Measurements from ENCODE around the gene MYO9A.

Gene MYO9A

GRCh38 chr15:72047020-72047419 is 70.9 kb downstream of the MYO9A start:
- TF ChIP-seq, protein P1, sequence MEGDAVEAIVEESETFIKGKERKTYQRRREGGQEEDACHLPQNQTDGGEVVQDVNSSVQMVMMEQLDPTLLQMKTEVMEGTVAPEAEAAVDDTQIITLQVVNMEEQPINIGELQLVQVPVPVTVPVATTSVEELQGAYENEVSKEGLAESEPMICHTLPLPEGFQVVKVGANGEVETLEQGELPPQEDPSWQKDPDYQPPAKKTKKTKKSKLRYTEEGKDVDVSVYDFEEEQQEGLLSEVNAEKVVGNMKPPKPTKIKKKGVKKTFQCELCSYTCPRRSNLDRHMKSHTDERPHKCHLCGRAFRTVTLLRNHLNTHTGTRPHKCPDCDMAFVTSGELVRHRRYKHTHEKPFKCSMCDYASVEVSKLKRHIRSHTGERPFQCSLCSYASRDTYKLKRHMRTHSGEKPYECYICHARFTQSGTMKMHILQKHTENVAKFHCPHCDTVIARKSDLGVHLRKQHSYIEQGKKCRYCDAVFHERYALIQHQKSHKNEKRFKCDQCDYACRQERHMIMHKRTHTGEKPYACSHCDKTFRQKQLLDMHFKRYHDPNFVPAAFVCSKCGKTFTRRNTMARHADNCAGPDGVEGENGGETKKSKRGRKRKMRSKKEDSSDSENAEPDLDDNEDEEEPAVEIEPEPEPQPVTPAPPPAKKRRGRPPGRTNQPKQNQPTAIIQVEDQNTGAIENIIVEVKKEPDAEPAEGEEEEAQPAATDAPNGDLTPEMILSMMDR (IDR thresholded peaks at IDR 0.05; ENCODE audit: low read depth, low read length, missing control alignments) = no peak
- H3K4me3 ChIP-seq (ENCODE audit: low read depth, low read length) = no peak overlapping the region
- in situ Hi-C loops (cut with HindIII; ENCODE audit: low sequenced_read_pairs) = no loop called here
- peak; percentile 16 for DNase-seq (ENCODE audit: low read depth)

- no peak for DNase-seq (ENCODE audit: low read depth)
- in situ Hi-C loops (cut with HindIII; ENCODE audit: low sequenced_read_pairs) = no loop called here
- TF ChIP-seq, protein P1 (IDR thresholded peaks at IDR 0.05; ENCODE audit: low read depth, low read length, missing control alignments) = no peak
- H3K4me3 ChIP-seq (ENCODE audit: low read depth, low read length) = no peak overlapping the region
Measured at GRCh38 chr15:72044956-72045355, 73.0 kb downstream of the MYO9A start.

- H3K4me3 ChIP-seq (ENCODE audit: low read depth, low read length) = no peak overlapping the region
- in situ Hi-C loops (cut with HindIII; ENCODE audit: low sequenced_read_pairs) = no loop called here
- TF ChIP-seq, protein P1 (IDR thresholded peaks at IDR 0.05; ENCODE audit: low read depth, low read length, missing control alignments) = no peak
- DNase-seq (ENCODE audit: low read depth) = no peak
Measured at GRCh38 chr15:72042865-72043264, 75.1 kb downstream of the MYO9A start.

DNA sequence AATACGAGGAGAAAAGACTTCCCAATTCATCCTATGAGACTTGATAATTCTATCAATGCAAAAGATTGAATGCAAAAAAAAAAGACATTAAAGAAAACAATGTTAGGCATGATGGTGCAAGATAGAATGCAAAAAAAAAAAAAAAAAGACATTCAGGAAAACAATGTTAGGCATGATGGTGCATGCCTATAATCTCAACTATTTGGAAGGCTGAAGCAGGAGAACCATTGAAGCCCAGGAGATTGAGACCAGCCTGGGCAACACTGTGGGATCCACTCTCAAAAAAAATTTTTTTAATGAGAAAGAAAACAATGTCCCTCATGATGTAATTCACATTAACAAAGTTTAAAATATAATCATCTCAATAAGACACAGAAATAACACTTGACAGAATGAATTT is 75.9 kb downstream of the MYO9A start:
- in situ Hi-C loops (cut with HindIII; ENCODE audit: low sequenced_read_pairs) = no loop called here
- TF ChIP-seq, protein P1 (IDR thresholded peaks at IDR 0.05; ENCODE audit: low read depth, low read length, missing control alignments) = no peak
- no peak overlapping the region for H3K4me3 ChIP-seq (ENCODE audit: low read depth, low read length)
- DNase-seq (ENCODE audit: low read depth) = no peak

- DNase-seq (ENCODE audit: low read depth) = no peak
- TF ChIP-seq, protein P1 (IDR thresholded peaks at IDR 0.05; ENCODE audit: low read depth, low read length, missing control alignments) = no peak
- in situ Hi-C loops (cut with HindIII; ENCODE audit: low sequenced_read_pairs) = no loop called here
- H3K4me3 ChIP-seq (ENCODE audit: low read depth, low read length) = no peak overlapping the region
Measured at GRCh38 chr15:72037321-72037720, 80.6 kb downstream of the MYO9A start.

DNA sequence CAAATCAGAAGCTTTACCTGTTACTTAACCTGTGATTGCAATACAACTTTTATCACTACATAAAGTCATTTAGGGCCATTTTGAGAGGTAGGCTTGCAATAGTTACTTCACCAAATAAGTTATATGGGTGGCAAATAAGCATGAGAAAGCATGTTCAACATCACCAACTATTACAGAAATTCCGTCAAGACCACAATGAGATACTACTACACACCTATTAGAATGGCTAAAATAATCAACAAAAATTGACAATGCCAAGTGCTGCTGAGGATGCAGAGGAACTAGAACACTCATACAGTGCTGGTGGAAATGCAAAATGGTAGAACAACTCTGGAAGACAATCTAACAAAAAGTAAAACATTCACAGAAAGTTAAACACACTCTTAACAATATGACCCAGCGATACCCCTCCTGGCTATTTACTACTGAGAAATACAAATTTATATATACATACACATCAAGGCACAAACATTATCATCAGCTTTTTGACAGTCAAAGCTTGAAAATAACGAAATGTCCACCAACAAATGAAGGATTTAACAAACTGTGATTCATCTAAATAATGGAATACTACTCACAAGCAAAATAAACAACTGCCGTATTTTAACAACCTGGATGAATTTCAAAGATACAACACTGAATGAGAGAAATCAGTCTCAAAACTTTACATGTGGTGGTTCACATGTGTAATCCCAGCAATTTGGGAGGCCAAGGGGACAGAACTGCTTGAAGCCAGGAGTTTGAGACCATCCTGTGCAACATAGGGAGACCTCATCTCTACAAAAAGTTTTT is 82.9 kb downstream of the MYO9A start:
- in situ Hi-C loops (cut with HindIII; ENCODE audit: low sequenced_read_pairs) = no loop called here
- H3K4me3 ChIP-seq (ENCODE audit: low read depth, low read length) = no peak overlapping the region
- TF ChIP-seq, protein P1 (IDR thresholded peaks at IDR 0.05; ENCODE audit: low read depth, low read length, missing control alignments) = no peak
- no peak for DNase-seq (ENCODE audit: low read depth)

All from astrocyte of the cerebellum (primary cell).